ENCODE data around the gene GRK7.
"Not testable (repeated sequence)": the region's sequence is repeated elsewhere in the genome, so short reads cannot be mapped to it uniquely, and the experiment has no call there.

Gene GRK7

GRCh38 chr3:141795741-141796080, 32.5 kb downstream of the GRK7 start:
- Histone ChIP-seq H4K20me1 (no peaks in the 10 kb centered on the region), H3K4me3 (peak overlapping the region in 1 of 10 experiments; percentile 55; a peak in 3 of 20 replicates), H3K4me2 (peak overlapping the region; percentile 84 to 96 (median 92)), H3K27me3 (no peaks in the 10 kb centered on the region), H3K9me3 (replicated peaks in 1 of 11) (peaks cover 0 to 2% (median 0%) of the 10 kb centered on the region in 11 experiments; a peak in 7 of 22 replicates), H3K9ac (peak overlapping the region in 8 of 11 experiments; percentile 81 to 91 (median 86); a peak in 12 of 22 replicates), H3K27ac (peak overlapping the region in 9 of 11 experiments; percentile 88 to 99 (median 93); a peak in 17 of 22 replicates), H3K36me3 (no peaks in the 10 kb centered on the region), H3K4me1 (peaks cover 44 to 64% (median 58%) of the 10 kb centered on the region in 10 experiments)
- no peak for TF ChIP-seq Cebpa-rat (IDR thresholded peaks at IDR 0.05)

GRCh38 chr3:141796081-141796888, 33.1 kb downstream of the GRK7 start:
- TF ChIP-seq Cebpa-rat (IDR thresholded peaks at IDR 0.05): peak in 4 of 11 experiments; percentile 14 to 57 (median 26); a peak in 3 of 22 replicates
- peak overlapping the region; percentile 84 to 96 (median 92) for H3K4me2 ChIP-seq
- H4K20me1 ChIP-seq: no peaks in the 10 kb centered on the region
- peak overlapping the region in 9 of 10 experiments; percentile 40 to 67 (median 55); a peak in 13 of 20 replicates for H3K4me3 ChIP-seq
- H3K36me3 ChIP-seq: no peaks in the 10 kb centered on the region
- H3K9me3 ChIP-seq (replicated peaks in 1 of 11): peaks cover 0 to 8% (median 2%) of the 10 kb centered on the region in 11 experiments; a peak in 7 of 22 replicates
- H3K9ac ChIP-seq: peak overlapping the region; percentile 81 to 91 (median 86)
- H3K4me1 ChIP-seq: peaks cover 44 to 64% (median 58%) of the 10 kb centered on the region in 10 experiments
- peak overlapping the region; percentile 84 to 99 (median 91) for H3K27ac ChIP-seq
- no peaks in the 10 kb centered on the region for H3K27me3 ChIP-seq

- H3K4me3 ChIP-seq: peak overlapping the region; percentile 37 to 67 (median 54)
- H3K4me1 ChIP-seq: peaks cover 44 to 64% (median 58%) of the 10 kb centered on the region in 10 experiments
- peak overlapping the region; percentile 81 to 91 (median 86) for H3K9ac ChIP-seq
- no peaks in the 10 kb centered on the region for H3K27me3 ChIP-seq
- H3K4me2 ChIP-seq: peak overlapping the region; percentile 84 to 96 (median 92)
- TF ChIP-seq Cebpa-rat (IDR thresholded peaks at IDR 0.05): no peak
- no peaks in the 10 kb centered on the region for H4K20me1 ChIP-seq
- no peaks in the 10 kb centered on the region for H3K36me3 ChIP-seq
- H3K27ac ChIP-seq: peak overlapping the region; percentile 84 to 99 (median 91)
- H3K9me3 ChIP-seq (replicated peaks in 1 of 11): peaks cover 0 to 10% (median 6%) of the 10 kb centered on the region in 11 experiments; a peak in 7 of 22 replicates
Measured at GRCh38 chr3:141796889-141797781, 33.9 kb downstream of the GRK7 start.

GRCh38 chr3:141797819-141798447, 34.7 kb downstream of the GRK7 start:
- peak overlapping the region; percentile 84 to 96 (median 92) for H3K4me2 ChIP-seq
- peak overlapping the region; percentile 84 to 99 (median 91) for H3K27ac ChIP-seq
- no peaks in the 10 kb centered on the region for H3K36me3 ChIP-seq
- TF ChIP-seq Cebpa-rat (IDR thresholded peaks at IDR 0.05): no peak
- peak overlapping the region; percentile 37 to 67 (median 54) for H3K4me3 ChIP-seq
- H3K9ac ChIP-seq: peak overlapping the region; percentile 81 to 91 (median 86)
- H3K4me1 ChIP-seq: peaks cover 44 to 64% (median 58%) of the 10 kb centered on the region in 10 experiments
- H4K20me1 ChIP-seq: no peaks in the 10 kb centered on the region
- H3K27me3 ChIP-seq: no peaks in the 10 kb centered on the region
- peaks cover 0 to 10% (median 6%) of the 10 kb centered on the region in 11 experiments; a peak in 7 of 22 replicates for H3K9me3 ChIP-seq (replicated peaks in 1 of 11)

GRCh38 chr3:141798448-141798845, 35.2 kb downstream of the GRK7 start:
- H3K4me3 ChIP-seq: peak overlapping the region in 6 of 10 experiments; percentile 37 to 60 (median 54); a peak in 8 of 20 replicates
- H4K20me1 ChIP-seq: no peaks in the 10 kb centered on the region
- H3K4me1 ChIP-seq: peaks cover 44 to 61% (median 57%) of the 10 kb centered on the region in 10 experiments
- no peaks in the 10 kb centered on the region for H3K36me3 ChIP-seq
- peak overlapping the region; percentile 84 to 99 (median 91); a peak in 21 of 22 replicates for H3K27ac ChIP-seq
- peaks cover 0 to 10% (median 6%) of the 10 kb centered on the region in 11 experiments; a peak in 7 of 22 replicates for H3K9me3 ChIP-seq (replicated peaks in 1 of 11)
- peak overlapping the region; percentile 81 to 91 (median 86); a peak in 16 of 22 replicates for H3K9ac ChIP-seq
- peak overlapping the region; percentile 84 to 96 (median 92) for H3K4me2 ChIP-seq
- no peak for TF ChIP-seq Cebpa-rat (IDR thresholded peaks at IDR 0.05)
- H3K27me3 ChIP-seq: no peaks in the 10 kb centered on the region

- no peaks in the 10 kb centered on the region for H3K36me3 ChIP-seq
- H3K27ac ChIP-seq: no peak overlapping the region
- H3K4me1 ChIP-seq: peaks cover 15 to 21% (median 18%) of the 10 kb centered on the region in 10 experiments
- no peak overlapping the region for H3K4me2 ChIP-seq
- TF ChIP-seq Cebpa-rat (IDR thresholded peaks at IDR 0.05): no peak
- H4K20me1 ChIP-seq: no peaks in the 10 kb centered on the region
- H3K9ac ChIP-seq: no peak overlapping the region
- peaks cover 0 to 10% (median 6%) of the 10 kb centered on the region in 11 experiments; a peak in 7 of 22 replicates for H3K9me3 ChIP-seq (replicated peaks in 1 of 11)
- no peaks in the 10 kb centered on the region for H3K27me3 ChIP-seq
- no peak overlapping the region for H3K4me3 ChIP-seq
Measured at GRCh38 chr3:141802316-141803077, 39.3 kb downstream of the GRK7 start.

GRCh38 chr3:141803538-141803937, 40.3 kb downstream of the GRK7 start:
- H3K4me2 ChIP-seq; H3K9me3 ChIP-seq (replicated peaks in 1 of 11); H3K4me3 ChIP-seq; H3K36me3 ChIP-seq; H3K27me3 ChIP-seq; H3K27ac ChIP-seq; H3K9ac ChIP-seq; H4K20me1 ChIP-seq: not testable (repeated sequence)
- peaks cover 7 to 11% (median 9%) of the 10 kb centered on the region in 10 experiments for H3K4me1 ChIP-seq

GRCh38 chr3:141804447-141804777, 41.2 kb downstream of the GRK7 start:
- Histone ChIP-seq H4K20me1 (no peaks in the 10 kb centered on the region), H3K9me3 (replicated peaks in 1 of 11) (peaks cover 0 to 10% (median 6%) of the 10 kb centered on the region in 11 experiments; a peak in 7 of 22 replicates), H3K27me3 (no peaks in the 10 kb centered on the region), H3K27ac (no peak overlapping the region), H3K4me1 (peaks cover 0 to 7% (median 2%) of the 10 kb centered on the region in 10 experiments; a peak in 9 of 20 replicates), H3K4me2 (no peak overlapping the region), H3K9ac (no peak overlapping the region), H3K4me3 (no peak overlapping the region), H3K36me3 (no peaks in the 10 kb centered on the region)
- no peak for TF ChIP-seq Cebpa-rat (IDR thresholded peaks at IDR 0.05)
